ENCODE measurements around the gene GSTP1.
A peak's percentile ranks its signal among the peaks of the same experiment; 100 is the strongest.

DNA sequence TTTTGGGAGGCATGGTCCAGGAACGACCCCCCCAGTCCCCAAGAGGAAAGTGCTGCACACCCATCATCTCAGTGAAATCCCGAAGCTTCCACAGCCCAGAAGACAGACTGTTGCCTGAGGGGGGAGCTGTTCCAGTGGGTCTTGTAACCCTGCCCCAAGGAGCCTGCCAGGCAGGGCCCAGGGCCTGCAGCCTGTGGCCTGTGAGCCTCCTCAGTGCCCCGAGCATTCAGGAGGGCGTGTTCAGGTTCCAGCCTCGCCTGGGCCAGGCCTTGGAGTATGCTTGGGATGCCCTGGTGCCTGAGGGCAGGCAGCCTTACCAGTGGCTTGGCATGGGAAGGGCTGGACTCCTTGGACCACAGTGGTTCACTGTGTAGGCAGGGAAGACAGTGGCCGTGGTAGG lies 42.4 kb upstream of the GSTP1 start:
- TF ChIP-seq, protein P1, sequence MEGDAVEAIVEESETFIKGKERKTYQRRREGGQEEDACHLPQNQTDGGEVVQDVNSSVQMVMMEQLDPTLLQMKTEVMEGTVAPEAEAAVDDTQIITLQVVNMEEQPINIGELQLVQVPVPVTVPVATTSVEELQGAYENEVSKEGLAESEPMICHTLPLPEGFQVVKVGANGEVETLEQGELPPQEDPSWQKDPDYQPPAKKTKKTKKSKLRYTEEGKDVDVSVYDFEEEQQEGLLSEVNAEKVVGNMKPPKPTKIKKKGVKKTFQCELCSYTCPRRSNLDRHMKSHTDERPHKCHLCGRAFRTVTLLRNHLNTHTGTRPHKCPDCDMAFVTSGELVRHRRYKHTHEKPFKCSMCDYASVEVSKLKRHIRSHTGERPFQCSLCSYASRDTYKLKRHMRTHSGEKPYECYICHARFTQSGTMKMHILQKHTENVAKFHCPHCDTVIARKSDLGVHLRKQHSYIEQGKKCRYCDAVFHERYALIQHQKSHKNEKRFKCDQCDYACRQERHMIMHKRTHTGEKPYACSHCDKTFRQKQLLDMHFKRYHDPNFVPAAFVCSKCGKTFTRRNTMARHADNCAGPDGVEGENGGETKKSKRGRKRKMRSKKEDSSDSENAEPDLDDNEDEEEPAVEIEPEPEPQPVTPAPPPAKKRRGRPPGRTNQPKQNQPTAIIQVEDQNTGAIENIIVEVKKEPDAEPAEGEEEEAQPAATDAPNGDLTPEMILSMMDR (IDR thresholded peaks at IDR 0.05 in 2 of 3, conservative IDR thresholded peaks at IDR 0.05 in 1 of 3; ENCODE audit: borderline replicate concordance in 1 of 3, insufficient read depth in 1 of 3, low read depth in 2 of 3, low read length in 2 of 3) = peak in 2 of 3 experiments; percentile 6 to 20; a peak in 2 of 6 replicates
- TF ChIP-seq POLR2A (IDR thresholded peaks at IDR 0.05; ENCODE audit: borderline replicate concordance, extremely low read depth, insufficient read depth, insufficient read length) (no peak), RAD21 (IDR thresholded peaks at IDR 0.05; ENCODE audit: low read depth) (no peak), EZH2 (IDR thresholded peaks at IDR 0.05) (no peak), EGR1 (IDR thresholded peaks at IDR 0.05; ENCODE audit: low read depth) (no peak), YY1 (IDR thresholded peaks at IDR 0.05; ENCODE audit: extremely low read depth, insufficient replicate concordance, low read depth, low read length) (no peak), CBX3 (IDR thresholded peaks at IDR 0.05; ENCODE audit: low read depth) (no peak), POLR2AphosphoS5 (IDR thresholded peaks at IDR 0.05; ENCODE audit: low read depth, low read length) (no peak), CEBPB (IDR thresholded peaks at IDR 0.05; ENCODE audit: low read depth) (no peak)
- TF ChIP-seq, protein P2, sequence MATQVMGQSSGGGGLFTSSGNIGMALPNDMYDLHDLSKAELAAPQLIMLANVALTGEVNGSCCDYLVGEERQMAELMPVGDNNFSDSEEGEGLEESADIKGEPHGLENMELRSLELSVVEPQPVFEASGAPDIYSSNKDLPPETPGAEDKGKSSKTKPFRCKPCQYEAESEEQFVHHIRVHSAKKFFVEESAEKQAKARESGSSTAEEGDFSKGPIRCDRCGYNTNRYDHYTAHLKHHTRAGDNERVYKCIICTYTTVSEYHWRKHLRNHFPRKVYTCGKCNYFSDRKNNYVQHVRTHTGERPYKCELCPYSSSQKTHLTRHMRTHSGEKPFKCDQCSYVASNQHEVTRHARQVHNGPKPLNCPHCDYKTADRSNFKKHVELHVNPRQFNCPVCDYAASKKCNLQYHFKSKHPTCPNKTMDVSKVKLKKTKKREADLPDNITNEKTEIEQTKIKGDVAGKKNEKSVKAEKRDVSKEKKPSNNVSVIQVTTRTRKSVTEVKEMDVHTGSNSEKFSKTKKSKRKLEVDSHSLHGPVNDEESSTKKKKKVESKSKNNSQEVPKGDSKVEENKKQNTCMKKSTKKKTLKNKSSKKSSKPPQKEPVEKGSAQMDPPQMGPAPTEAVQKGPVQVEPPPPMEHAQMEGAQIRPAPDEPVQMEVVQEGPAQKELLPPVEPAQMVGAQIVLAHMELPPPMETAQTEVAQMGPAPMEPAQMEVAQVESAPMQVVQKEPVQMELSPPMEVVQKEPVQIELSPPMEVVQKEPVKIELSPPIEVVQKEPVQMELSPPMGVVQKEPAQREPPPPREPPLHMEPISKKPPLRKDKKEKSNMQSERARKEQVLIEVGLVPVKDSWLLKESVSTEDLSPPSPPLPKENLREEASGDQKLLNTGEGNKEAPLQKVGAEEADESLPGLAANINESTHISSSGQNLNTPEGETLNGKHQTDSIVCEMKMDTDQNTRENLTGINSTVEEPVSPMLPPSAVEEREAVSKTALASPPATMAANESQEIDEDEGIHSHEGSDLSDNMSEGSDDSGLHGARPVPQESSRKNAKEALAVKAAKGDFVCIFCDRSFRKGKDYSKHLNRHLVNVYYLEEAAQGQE (IDR thresholded peaks at IDR 0.05; ENCODE audit: low read depth) = no peak

All from HCT116 (cell line).